NCI-H524 treated with DMSO at 0.1 percent for 48 hours (cell line): ENCODE data around the gene RHOG.
"Not testable (repeated sequence)": the region's sequence is repeated elsewhere in the genome, so short reads cannot be mapped to it uniquely, and the experiment has no call there.

Source experiments
- DNase-seq: peaks from one replicate; lab custom pipeline; 2025; lab: John Stamatoyannopoulos, UW

The RHOG gene

GRCh38 chr11:3834349-3834663, 6.5 kb downstream of the RHOG start:
- no peak for DNase-seq

- DNase-seq: no peak
Observed at GRCh38 chr11:3833449-3833848, 7.3 kb downstream of the RHOG start.

- no peak for DNase-seq
Observed at GRCh38 chr11:3832816-3833215, 7.9 kb downstream of the RHOG start.

- no peak for DNase-seq
Observed at GRCh38 chr11:3831378-3832239, 9.2 kb downstream of the RHOG start.

- DNase-seq: no peak
Observed at GRCh38 chr11:3830730-3831129, 10.0 kb downstream of the RHOG start.

- no peak for DNase-seq
Observed at GRCh38 chr11:3830088-3830487, 10.7 kb downstream of the RHOG start.

- no peak for DNase-seq
Observed at GRCh38 chr11:3827434-3828186, 13.1 kb downstream of the RHOG start.

- no peak for DNase-seq
Observed at GRCh38 chr11:3826721-3827120, 14.0 kb downstream of the RHOG start.

- no peak for DNase-seq
Observed at GRCh38 chr11:3825473-3826154, 15.1 kb downstream of the RHOG start.

- no peak for DNase-seq
Observed at GRCh38 chr11:3824714-3825472, 15.9 kb downstream of the RHOG start.

GRCh38 chr11:3823762-3824506, 16.8 kb downstream of the RHOG start:
- no peak for DNase-seq

GRCh38 chr11:3823303-3823702, 17.5 kb downstream of the RHOG start:
- DNase-seq: no peak

GRCh38 chr11:3822312-3822711, 18.4 kb downstream of the RHOG start:
- no peak for DNase-seq

GRCh38 chr11:3820971-3821370, 19.8 kb downstream of the RHOG start:
- no peak for DNase-seq

GRCh38 chr11:3817181-3817800, 23.5 kb downstream of the RHOG start:
- DNase-seq: no peak

GRCh38 chr11:3816673-3817072, 24.1 kb downstream of the RHOG start:
- no peak for DNase-seq

- DNase-seq: no peak
Observed at GRCh38 chr11:3815845-3816244, 24.9 kb downstream of the RHOG start.

GRCh38 chr11:3814832-3815231, 25.9 kb downstream of the RHOG start:
- not testable (repeated sequence) for DNase-seq

- DNase-seq: no peak
Observed at GRCh38 chr11:3810951-3811350, 29.8 kb downstream of the RHOG start.

- DNase-seq: no peak
Observed at GRCh38 chr11:3810446-3810845, 30.3 kb downstream of the RHOG start.

- no peak for DNase-seq
Observed at GRCh38 chr11:3809624-3809928, 31.2 kb downstream of the RHOG start.
